Stomach smooth muscle (tissue), 2 donors: Measurements from ENCODE around the gene IL17D.
"Not testable (repeated sequence)": the region's sequence is repeated elsewhere in the genome, so short reads cannot be mapped to it uniquely, and the experiment has no call there.

Experiments
- H3K27ac ChIP-seq: one replicate; pipeline ENCODE4 v1.7.0; 2013; ENCODE audit warnings: mild to moderate bottlenecking, low read length, inconsistent platforms
- H3K27me3 ChIP-seq, 2 donors: one replicate each; pipeline ENCODE4 v1.7.0; 2013; ENCODE audit warnings: low read length in 2 of 2; ENCODE audit not compliant: insufficient read depth in 2 of 2, control insufficient read depth in 1 of 2
- H3K36me3 ChIP-seq, 2 donors: one replicate each; pipeline ENCODE4 v1.7.0; 2013; ENCODE audit warnings: low read length in 2 of 2; ENCODE audit not compliant: control insufficient read depth in 2 of 2, insufficient read depth in 2 of 2
- H3K4me1 ChIP-seq: one replicate; pipeline ENCODE4 v1.7.0; 2013; ENCODE audit warnings: low read length; ENCODE audit not compliant: control insufficient read depth, insufficient read depth
- H3K4me3 ChIP-seq, 2 donors: one replicate each; pipeline ENCODE4 v1.7.0; 2013; ENCODE audit warnings: low read length in 2 of 2
- H3K9ac ChIP-seq, 2 donors: one replicate each; pipeline ENCODE4 v1.7.0; 2013; ENCODE audit warnings: low read length in 2 of 2, mild to moderate bottlenecking in 1 of 2
- H3K9me3 ChIP-seq, 2 donors: one replicate each; pipeline ENCODE4 v1.7.0; 2013; ENCODE audit warnings: low read length in 2 of 2; ENCODE audit not compliant: control insufficient read depth in 2 of 2
- donor health status: healthy.
- donor health status: Pancreatic carcinoma.

Gene IL17D

GRCh38 chr13:20743830-20744404 is 40.4 kb downstream of the IL17D start:
- H3K4me1 ChIP-seq, H3K36me3 ChIP-seq, H3K4me3 ChIP-seq, H3K9ac ChIP-seq, H3K9me3 ChIP-seq, H3K27me3 ChIP-seq, H3K27ac ChIP-seq: not testable (repeated sequence)

GRCh38 chr13:20749377-20749776 is 45.9 kb downstream of the IL17D start:
- Histone ChIP-seq H3K4me1 (no peaks in the 10 kb centered on the region), H3K27me3 (no peaks in the 10 kb centered on the region), H3K9ac (no peak overlapping the region), H3K9me3 (peaks cover 0 to 3% of the 10 kb centered on the region in 2 donors), H3K36me3 (peaks cover 0 to 2% of the 10 kb centered on the region in 2 donors), H3K4me3 (no peak overlapping the region), H3K27ac (no peak overlapping the region)

- Histone ChIP-seq H3K9ac (no peak overlapping the region), H3K27me3 (no peaks in the 10 kb centered on the region), H3K4me3 (no peak overlapping the region), H3K36me3 (no peaks in the 10 kb centered on the region), H3K4me1 (no peaks in the 10 kb centered on the region), H3K27ac (no peak overlapping the region), H3K9me3 (peaks cover 0 to 3% of the 10 kb centered on the region in 2 donors)
These were observed 50.5 kb downstream of the IL17D start for GRCh38 chr13:20754009-20754408.

- Histone ChIP-seq H3K27ac (no peak overlapping the region), H3K9me3 (no peaks in the 10 kb centered on the region), H3K27me3 (no peaks in the 10 kb centered on the region), H3K9ac (no peak overlapping the region), H3K36me3 (no peaks in the 10 kb centered on the region), H3K4me3 (no peak overlapping the region), H3K4me1 (no peaks in the 10 kb centered on the region)
These were observed 57.4 kb downstream of the IL17D start for GRCh38 chr13:20760872-20761271.

- Histone ChIP-seq H3K9ac (no peak overlapping the region), H3K27ac (no peak overlapping the region), H3K4me3 (no peak overlapping the region), H3K9me3 (no peaks in the 10 kb centered on the region), H3K36me3 (peaks cover 3 to 5% of the 10 kb centered on the region in 2 donors), H3K4me1 (peaks cover under 1% of the 10 kb centered on the region), H3K27me3 (no peaks in the 10 kb centered on the region)
These were observed 63.9 kb downstream of the IL17D start for GRCh38 chr13:20767309-20767943.

- Histone ChIP-seq H3K36me3 (peaks cover 3 to 5% of the 10 kb centered on the region in 2 donors), H3K9me3 (no peaks in the 10 kb centered on the region), H3K4me1 (peaks cover 10% of the 10 kb centered on the region)
These were observed 65.6 kb downstream of the IL17D start for GRCh38 chr13:20769091-20769490.

GRCh38 chr13:20769834-20770233 is 66.3 kb downstream of the IL17D start:
- no peaks in the 10 kb centered on the region for H3K9me3 ChIP-seq

More at GRCh38 chr13:20769091-20769490, 65.6 kb downstream of the IL17D start:
- H3K9ac ChIP-seq: no peak overlapping the region
- H3K27me3 ChIP-seq: no peaks in the 10 kb centered on the region
- H3K27ac ChIP-seq: no peak overlapping the region
- no peak overlapping the region for H3K4me3 ChIP-seq

More at GRCh38 chr13:20769834-20770233, 66.3 kb downstream of the IL17D start:
- Histone ChIP-seq H3K4me1 (peaks cover 10% of the 10 kb centered on the region), H3K36me3 (peaks cover 3 to 5% of the 10 kb centered on the region in 2 donors), H3K27ac (no peak overlapping the region), H3K9ac (no peak overlapping the region), H3K4me3 (no peak overlapping the region), H3K27me3 (no peaks in the 10 kb centered on the region)
